Spleen (tissue), 11 donors: ENCODE measurements around the gene TENT4B. TPM values are rescaled to one million over a fixed set of nuclear protein-coding genes. Genes with fewer than 3 reads are reported as not detected.

Experiments
- DNase-seq: peaks from one replicate; pipeline ENCODE4 v3.0.0-alpha.2; 2020
- H3K27ac ChIP-seq, 8 donors: fragments of 200-600 bp; sonication (generic) in 7 of 8; 1 replicate in 4 of 8; 2 replicates in 4 of 8; pipeline versions ENCODE4 v1.5.0 to v1.8.0; 2016 to 2021; ENCODE audit warnings: inconsistent platforms in 4 of 8, mild to moderate bottlenecking in 4 of 8, moderate library complexity in 1 of 8
- H3K27me3 ChIP-seq, 7 donors: fragments of 200-600 bp; sonication (generic) in 6 of 7; replicated peaks in 1 of 7; 1 replicate in 4 of 7; 2 replicates in 3 of 7; pipeline versions ENCODE4 v1.5.0 to v1.8.0; 2016 to 2021; ENCODE audit warnings: inconsistent platforms in 3 of 7, mild to moderate bottlenecking in 1 of 7
- H3K36me3 ChIP-seq, 6 donors: fragments of 200-600 bp; sonication (generic) in 5 of 6; 1 replicate in 4 of 6; 2 replicates in 2 of 6; pipeline versions ENCODE4 v1.5.0 to v1.8.0; 2016 to 2021; ENCODE audit warnings: inconsistent platforms in 2 of 6
- H3K4me1 ChIP-seq, 6 donors: fragments of 200-600 bp; sonication (generic) in 5 of 6; 1 replicate in 3 of 6; 2 replicates in 3 of 6; pipeline versions ENCODE4 v1.5.0 to v1.8.0; 2016 to 2021; ENCODE audit warnings: inconsistent platforms in 3 of 6
- H3K4me3 ChIP-seq, 8 donors: fragments of 200-600 bp; sonication (generic) in 7 of 8; 1 replicate in 4 of 8; 2 replicates in 4 of 8; pipeline versions ENCODE4 v1.5.0 to v1.8.0; 2016 to 2021; ENCODE audit warnings: inconsistent platforms in 4 of 8, mild to moderate bottlenecking in 4 of 8, moderate library complexity in 2 of 8
- H3K9me3 ChIP-seq, 8 donors: fragments of 200-600 bp; sonication (generic) in 7 of 8; 1 replicate in 4 of 8; 2 replicates in 4 of 8; pipeline versions ENCODE4 v1.5.0 to v1.8.0; 2016 to 2021; ENCODE audit warnings: inconsistent platforms in 4 of 8
- POLR2A ChIP-seq, 3 donors: fragments of 450-650 bp; IDR thresholded peaks; one replicate each; pipeline ENCODE4 v1.5.1; 2017; ENCODE audit warnings: antibody characterized with exemption in 3 of 3, mild to moderate bottlenecking in 1 of 3
- POLR2AphosphoS5 ChIP-seq, 3 donors: sonication (generic); formaldehyde crosslinking; IDR thresholded peaks; one replicate each; pipeline ENCODE4 v1.5.1; 2017; ENCODE audit warnings: antibody characterized with exemption in 3 of 3
- WGBS, 5 donors: extraction: QIAGEN DNeasy Blood & Tissue Kit in 3 of 5; methylation state at CpG; one replicate each; pipeline versions ENCODE4 v1.1.5 to v1.1.7; 2013 to 2018; 5-methylcytosine and 5-hydroxymethylcytosine counted together
- intact Hi-C: fragments of 100-400 bp; cut with DNase I; formaldehyde crosslinking; loops from one replicate; pipeline ENCODE4 v1.15.0; 2023; ENCODE audit warnings: low total_unique reads
- polyA plus RNA-seq, 3 donors: library from polyadenylated mRNA; stranded (reverse); fragments of 200-250 nt; gene quantifications; one replicate each; pipeline ENCODE4 v1.2.1, GENCODE V29; 2013
- small RNA-seq, 4 donors: library from RNA; depleted of rRNA; stranded (forward); fragments of <200 nt; gene quantifications; one replicate each; pipeline ENCODE3, GENCODE V24; 2016
- total RNA-seq, 7 donors: library from RNA; depleted of rRNA in 3 of 7; stranded (reverse); fragments of >200 nt in 3 of 7; fragmentation: NEBNext Ultra II Directional in 4 of 7; extraction: Animal tissue kit (Norgen Biotek cat#: 25700) in 4 of 7; gene quantifications; one replicate each; pipeline versions ENCODE4 v1.1.0 to v1.2.1, GENCODE V29; 2016 to 2021
- TF ChIP-seq, protein P1 (sequence below), 11 experiments: fragments of 200-600 bp in 7 of 11; fragments of 450-650 bp in 4 of 11; sonication (generic) in 4 of 11; IDR thresholded peaks in 8 of 11; conservative IDR thresholded peaks in 3 of 11; 1 replicate in 7 of 11; 2 replicates in 4 of 11; pipeline versions ENCODE4 v1.4.0 to v1.8.0; 2016 to 2021; ENCODE audit warnings: antibody characterized with exemption in 11 of 11, inconsistent platforms in 4 of 11, mild to moderate bottlenecking in 1 of 11
- donor health status: healthy with polysubstance abuse.
- donor health status: DM: no; HTN: no; CAD: no; lungs with moderate emphysema.
- donor health status: DM: no; HTN: no; CAD: no.
- donor health status: Bipolar disorder and iron deficiency.
- donor health status: healthy.
- donor health status: DM: no; HTN: no; CAD: no.
- donor health status: DM: yes; HTN: yes; CAD: no.

The TENT4B gene
- total and polyA plus RNA-seq, 10 donors, result 4.2 to 16.4 (median 12.1) TPM

DNA sequence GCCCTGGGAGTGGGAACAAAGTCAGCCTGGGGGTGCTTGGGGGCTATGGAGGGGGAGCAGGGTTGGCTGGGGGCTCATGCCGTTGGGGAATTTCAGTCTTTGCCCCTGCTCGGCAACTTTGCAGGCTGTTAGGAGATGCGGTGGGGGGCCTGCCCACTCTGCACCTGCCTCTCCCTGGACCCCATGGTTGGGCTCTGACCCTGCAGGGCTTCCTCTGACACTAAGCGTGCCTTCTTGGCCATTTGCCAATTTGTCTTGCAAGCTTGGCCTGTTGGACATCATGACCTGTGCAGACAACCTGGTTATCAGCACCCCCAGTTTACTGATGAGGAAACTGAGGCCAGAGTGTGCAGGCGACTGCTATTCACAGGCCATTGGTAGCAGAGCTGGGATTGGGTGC is 127.8 kb downstream of the TENT4B start:
- no peaks in the 10 kb centered on the region for H3K9me3 ChIP-seq
- peaks cover 69 to 100% (median 99%) of the 10 kb centered on the region in 6 donors for H3K4me1 ChIP-seq
- H3K4me3 ChIP-seq, result peak overlapping the region in 4 of 8 donors; percentile 15 to 61 (median 31)
- peaks cover 0 to 4% (median 0%) of the 10 kb centered on the region in 6 donors for H3K36me3 ChIP-seq
- TF ChIP-seq, protein P1, sequence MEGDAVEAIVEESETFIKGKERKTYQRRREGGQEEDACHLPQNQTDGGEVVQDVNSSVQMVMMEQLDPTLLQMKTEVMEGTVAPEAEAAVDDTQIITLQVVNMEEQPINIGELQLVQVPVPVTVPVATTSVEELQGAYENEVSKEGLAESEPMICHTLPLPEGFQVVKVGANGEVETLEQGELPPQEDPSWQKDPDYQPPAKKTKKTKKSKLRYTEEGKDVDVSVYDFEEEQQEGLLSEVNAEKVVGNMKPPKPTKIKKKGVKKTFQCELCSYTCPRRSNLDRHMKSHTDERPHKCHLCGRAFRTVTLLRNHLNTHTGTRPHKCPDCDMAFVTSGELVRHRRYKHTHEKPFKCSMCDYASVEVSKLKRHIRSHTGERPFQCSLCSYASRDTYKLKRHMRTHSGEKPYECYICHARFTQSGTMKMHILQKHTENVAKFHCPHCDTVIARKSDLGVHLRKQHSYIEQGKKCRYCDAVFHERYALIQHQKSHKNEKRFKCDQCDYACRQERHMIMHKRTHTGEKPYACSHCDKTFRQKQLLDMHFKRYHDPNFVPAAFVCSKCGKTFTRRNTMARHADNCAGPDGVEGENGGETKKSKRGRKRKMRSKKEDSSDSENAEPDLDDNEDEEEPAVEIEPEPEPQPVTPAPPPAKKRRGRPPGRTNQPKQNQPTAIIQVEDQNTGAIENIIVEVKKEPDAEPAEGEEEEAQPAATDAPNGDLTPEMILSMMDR (IDR thresholded peaks at IDR 0.05 in 8 of 11, conservative IDR thresholded peaks at IDR 0.05 in 3 of 11), result no peak
- TF ChIP-seq POLR2A (IDR thresholded peaks at IDR 0.05), result no peak
- no peak for TF ChIP-seq POLR2AphosphoS5 (IDR thresholded peaks at IDR 0.05)
- WGBS, 5 donors, result 73 to 85% (median 82%) methylated on average over 5 of the region's 5 CpGs; no CpG with 5 or more reads in 1 of the 5 donors
- DNase-seq, result peak; percentile 77
- peak overlapping the region in 6 of 8 donors; percentile 74 to 98 (median 96) for H3K27ac ChIP-seq
- intact Hi-C loops, result no loop called here
- H3K27me3 ChIP-seq, result no peaks in the 10 kb centered on the region

Small RNA genes lying within 50 kb of the gene (small RNA-seq; reads per million reads assigned to genes)
- gene RF00156 (0 reads per million in 4 donors), gene RPL10P14 (0 reads per million in 4 donors)

Other genes with a start within 250 kb of the TENT4B start
- gene CNEP1R1, start 128.1 kb upstream of the TENT4B start, total RNA-seq, result 10 to 100 TPM; 22.6 to 45.4 (median 32.9) TPM
- gene CNEP1R1, start 128.1 kb upstream of the TENT4B start, polyA plus RNA-seq, result 10 to 100 TPM in 1 of 3 donors, 1 to 10 TPM in 2; 9.6 to 11.9 (median 9.8) TPM
- 10 to 100 TPM; 23.1 to 40.8 (median 25.4) TPM for gene HEATR3, start 87.3 kb upstream of the TENT4B start, total RNA-seq
- 1 to 10 TPM; 8.3 to 9.5 (median 8.4) TPM for gene HEATR3, start 87.3 kb upstream of the TENT4B start, polyA plus RNA-seq
- 100 to 1,000 TPM in 5 of 7 donors, 10 to 100 TPM in 2; 68.6 to 158 (median 126) TPM for gene ADCY7, start 113.2 kb downstream of the TENT4B start, total RNA-seq
- gene ADCY7, start 113.2 kb downstream of the TENT4B start, polyA plus RNA-seq, result 10 to 100 TPM in 2 of 3 donors, 1 to 10 TPM in 1; 9.8 to 32.3 (median 16.3) TPM
- gene BRD7, start 215.7 kb downstream of the TENT4B start, total RNA-seq, result 10 to 100 TPM; 47.4 to 69.7 (median 59.1) TPM
- 10 to 100 TPM; 39.2 to 50.5 (median 47.2) TPM for gene BRD7, start 215.7 kb downstream of the TENT4B start, polyA plus RNA-seq